ENCODE results near the gene DNAI4. TPM values are rescaled to one million over a fixed set of nuclear protein-coding genes. Genes with fewer than 3 reads are reported as not detected.

Gene DNAI4
- total RNA-seq, 4 donors from 2014 or later: 0.49 to 10.1 (median 4.7) TPM

- no peaks in the 10 kb centered on the region for H3K27me3 ChIP-seq
- 80 to 93% methylated on average over 2 of the region's 2 CpGs for WGBS, 2 donors (ENCODE audit: low coverage in 1 of 2)
- H3K36me3 ChIP-seq: no peaks in the 10 kb centered on the region
- no peak overlapping the region for H3K4me3 ChIP-seq
- H3K27ac ChIP-seq: no peak overlapping the region
- no peaks in the 10 kb centered on the region for H3K4me1 ChIP-seq
- TF ChIP-seq POLR2A (IDR thresholded peaks at IDR 0.05): no peak
- no peak for TF ChIP-seq POLR2AphosphoS5 (IDR thresholded peaks at IDR 0.05)
- no peak for TF ChIP-seq EP300 (IDR thresholded peaks at IDR 0.05)
- no peak for TF ChIP-seq CTCF (IDR thresholded peaks at IDR 0.05)
- H3K9me3 ChIP-seq: no peaks in the 10 kb centered on the region
- ATAC-seq: no peak
Observed at GRCh38 chr1:66770240-66770639, 154.4 kb downstream of the DNAI4 start.

GRCh38 chr1:66769512-66770229, 155.0 kb downstream of the DNAI4 start:
- Histone ChIP-seq H3K36me3 (no peaks in the 10 kb centered on the region), H3K27me3 (no peaks in the 10 kb centered on the region), H3K4me1 (no peaks in the 10 kb centered on the region), H3K27ac (no peak overlapping the region), H3K4me3 (no peak overlapping the region), H3K9me3 (no peaks in the 10 kb centered on the region)
- TF ChIP-seq POLR2A (IDR thresholded peaks at IDR 0.05) (no peak), EP300 (IDR thresholded peaks at IDR 0.05) (no peak), CTCF (IDR thresholded peaks at IDR 0.05) (no peak), POLR2AphosphoS5 (IDR thresholded peaks at IDR 0.05) (no peak)
- no peak for ATAC-seq
- 84 to 93% methylated on average over 5 to 7 of the region's 7 CpGs for WGBS, 2 donors (ENCODE audit: low coverage in 1 of 2)

GRCh38 chr1:66768965-66769364, 155.7 kb downstream of the DNAI4 start:
- Histone ChIP-seq H3K9me3 (no peaks in the 10 kb centered on the region), H3K4me1 (no peaks in the 10 kb centered on the region), H3K27me3 (no peaks in the 10 kb centered on the region), H3K36me3 (no peaks in the 10 kb centered on the region), H3K27ac (no peak overlapping the region), H3K4me3 (no peak overlapping the region)
- no peak for ATAC-seq
- 71 to 92% methylated on average over 1 of the region's 1 CpG for WGBS, 2 donors (ENCODE audit: low coverage in 1 of 2)
- TF ChIP-seq POLR2A (IDR thresholded peaks at IDR 0.05) (no peak), EP300 (IDR thresholded peaks at IDR 0.05) (no peak)

GRCh38 chr1:66767626-66768025, 157.0 kb downstream of the DNAI4 start:
- H3K9me3 ChIP-seq: no peaks in the 10 kb centered on the region
- no peak overlapping the region for H3K27ac ChIP-seq
- no peak overlapping the region for H3K4me3 ChIP-seq
- ATAC-seq: no peak
- TF ChIP-seq POLR2A (IDR thresholded peaks at IDR 0.05) (no peak), POLR2AphosphoS5 (IDR thresholded peaks at IDR 0.05) (no peak), CTCF (IDR thresholded peaks at IDR 0.05) (no peak), EP300 (IDR thresholded peaks at IDR 0.05) (no peak)
- H3K36me3 ChIP-seq: no peaks in the 10 kb centered on the region
- H3K27me3 ChIP-seq: no peaks in the 10 kb centered on the region
- no peaks in the 10 kb centered on the region for H3K4me1 ChIP-seq

- H3K4me3 ChIP-seq: no peak overlapping the region
- H3K9me3 ChIP-seq: no peaks in the 10 kb centered on the region
- H3K27me3 ChIP-seq: no peaks in the 10 kb centered on the region
- no peaks in the 10 kb centered on the region for H3K36me3 ChIP-seq
- TF ChIP-seq POLR2AphosphoS5 (IDR thresholded peaks at IDR 0.05) (no peak), CTCF (IDR thresholded peaks at IDR 0.05) (peak; percentile 50 to 73 (median 64))
- 15 to 17% methylated on average over 3 of the region's 3 CpGs for WGBS, 2 donors (ENCODE audit: low coverage in 1 of 2)
- H3K27ac ChIP-seq: no peak overlapping the region
- ATAC-seq: no peak
- no peaks in the 10 kb centered on the region for H3K4me1 ChIP-seq
Observed at GRCh38 chr1:66764994-66765578, 159.6 kb downstream of the DNAI4 start.

Other genes starting within 250 kb of the DNAI4 start
- 1 to 10 TPM in 3 of 4 donors, under 1 TPM in 1; 0.17 to 3.9 (median 3.0) TPM for gene DYNLT5, start 172.4 kb downstream of the DNAI4 start, total RNA-seq
- gene INSL5, start 123.6 kb downstream of the DNAI4 start, total RNA-seq: not detected
- 10 to 100 TPM; 53.2 to 65.6 (median 57.6) TPM for gene MIER1, start 134 bp upstream of the DNAI4 start, total RNA-seq
- 10 to 100 TPM in 1 of 4 donors, 1 to 10 TPM in 3; 7.7 to 13.4 (median 9.2) TPM for gene SLC35D1, start 129.3 kb upstream of the DNAI4 start, total RNA-seq
- not detected for gene C1orf141, start 210.1 kb upstream of the DNAI4 start, total RNA-seq
- gene IL23R, start 241.6 kb upstream of the DNAI4 start, total RNA-seq: not detected